HepG2 (cell line): ENCODE data around the gene MYOZ1. TPM values are rescaled to one million over a fixed set of nuclear protein-coding genes. Genes with fewer than 3 reads are reported as not detected.

Experiments
- DNMT3B ChIP-seq: conservative IDR thresholded peaks from 2 replicates; pipeline ENCODE4 v1.6.1; 2016; ENCODE audit warnings: missing biosample characterization, control low read depth
- GTF2F1 ChIP-seq: fragments of 150-350 bp; IDR thresholded peaks from 2 replicates; pipeline ENCODE4 v1.6.1; 2014; ENCODE audit warnings: low read length
- JARID2 ChIP-seq: sonication (generic); formaldehyde crosslinking; IDR thresholded peaks from 2 replicates; pipeline ENCODE4 v1.8.1; 2023; ENCODE audit warnings: missing genetic modification reagents, inconsistent platforms; ENCODE audit not compliant: insufficient replicate concordance
- JUN ChIP-seq: sonication (generic); formaldehyde crosslinking; IDR thresholded peaks from 2 replicates; pipeline ENCODE4 v1.4.0; 2020; ENCODE audit warnings: mild to moderate bottlenecking, missing genetic modification reagents
- KDM6A ChIP-seq: IDR thresholded peaks from 2 replicates; pipeline ENCODE4 v1.6.1; 2016; ENCODE audit warnings: low read depth
- LCORL ChIP-seq, 2 experiments: fragments of 450-650 bp in 1 of 2; sonication (generic) in 1 of 2; formaldehyde crosslinking in 1 of 2; IDR thresholded peaks; 2 replicates each; pipeline versions ENCODE4 v1.5.0 to v1.6.1; 2017 to 2020; ENCODE audit warnings: antibody characterized with exemption in 1 of 2, missing genetic modification reagents in 1 of 2
- NFE2L2 ChIP-seq: fragments of 150-350 bp; IDR thresholded peaks from 2 replicates; pipeline ENCODE4 v1.6.1; 2014; ENCODE audit warnings: low read length
- ZNF713 ChIP-seq: sonication (generic); formaldehyde crosslinking; IDR thresholded peaks from 2 replicates; pipeline ENCODE4 v1.4.0; 2020; ENCODE audit warnings: mild to moderate bottlenecking, missing genetic modification reagents
- ZNF891 ChIP-seq: sonication (generic); formaldehyde crosslinking; IDR thresholded peaks from 2 replicates; pipeline ENCODE4 v1.5.0; 2020; ENCODE audit warnings: mild to moderate bottlenecking, missing genetic modification reagents
- polyA plus RNA-seq, 8 experiments: library from polyadenylated mRNA; depleted of rRNA in 3 of 8; stranded (reverse) in 7 of 8; unstranded in 1 of 8; fragments of >200 nt; fragmentation: Illumina TruSeq in 4 of 8; extraction: Trizol in 4 of 8; gene quantifications; 2 replicates each; pipeline versions ENCODE4 v1.2.1 to v1.2.3, GENCODE V29; 2011 to 2016; ENCODE audit warnings: low read depth in 4 of 8, missing spikeins in 1 of 8, mixed read lengths in 1 of 8; ENCODE audit not compliant: insufficient read depth in 1 of 8
- total RNA-seq, 5 experiments: library from RNA; depleted of rRNA; stranded (reverse); fragments of >200 nt; fragmentation: Illumina TruSeq; extraction: Trizol; gene quantifications; 2 replicates each; pipeline ENCODE4 v1.2.3, GENCODE V29; 2016; ENCODE audit warnings: low read depth in 1 of 5
- TF ChIP-seq, protein P1 (sequence below): sonication (generic); formaldehyde crosslinking; IDR thresholded peaks from 2 replicates; pipeline ENCODE4 v1.4.0; 2020; ENCODE audit warnings: mild to moderate bottlenecking, missing genetic modification reagents
- TF ChIP-seq, protein P2 (sequence below): sonication (generic); formaldehyde crosslinking; IDR thresholded peaks from 2 replicates; pipeline ENCODE4 v1.4.0; 2020; ENCODE audit warnings: missing genetic modification reagents, borderline replicate concordance
- TF ChIP-seq, protein P3 (sequence below): sonication (generic); formaldehyde crosslinking; IDR thresholded peaks from 2 replicates; pipeline ENCODE4 v1.9.0; 2021; ENCODE audit warnings: mild to moderate bottlenecking, missing genetic modification reagents

Gene MYOZ1
- total and polyA plus RNA-seq, 2 of the 13 experiments (the other 11 are each of a cell fraction or from before 2014, with no cell fraction given) = not detected

DNA sequence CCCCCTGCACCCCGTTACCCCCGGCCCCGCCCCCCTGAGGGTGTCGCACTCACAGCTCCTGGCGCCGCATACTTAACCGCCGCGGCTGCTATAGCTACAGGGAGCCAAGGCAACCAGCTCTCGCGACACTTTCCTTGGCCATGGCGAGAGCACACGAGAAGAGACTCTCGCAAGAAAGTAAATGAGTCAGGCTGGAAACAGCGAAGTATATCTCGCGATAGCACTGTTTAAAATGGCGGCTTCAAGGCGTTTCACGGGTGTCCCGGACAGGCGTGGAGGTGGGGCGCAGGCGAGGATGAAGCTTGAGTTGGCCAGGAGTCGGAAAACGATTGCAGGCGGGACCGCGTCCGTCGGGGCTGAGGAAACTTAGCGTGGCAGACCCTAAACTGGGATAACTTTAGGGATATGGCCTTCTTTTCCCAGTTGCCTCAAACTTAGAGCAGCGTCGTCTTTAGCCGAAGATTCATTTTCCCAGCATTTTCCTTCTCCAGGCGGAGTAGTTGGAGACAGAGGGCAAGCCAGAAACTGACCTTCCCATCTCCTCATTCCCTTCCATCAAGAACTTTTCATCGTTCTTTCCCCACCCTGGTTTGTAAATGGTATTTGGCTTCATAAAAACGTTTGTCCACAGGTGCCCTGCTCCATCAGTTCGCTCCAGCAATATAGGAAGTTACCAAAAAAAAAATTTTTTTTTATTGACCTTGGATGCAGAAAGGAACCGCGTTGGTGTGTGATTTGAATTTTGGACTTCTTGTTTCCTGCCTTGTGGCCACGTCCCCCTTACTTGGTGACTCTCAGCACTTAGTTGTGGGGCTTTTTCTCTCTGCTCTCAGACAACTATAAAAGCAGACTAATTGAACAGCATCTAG is 15.2 kb downstream of the MYOZ1 start (continued):
- TF ChIP-seq, protein P1, sequence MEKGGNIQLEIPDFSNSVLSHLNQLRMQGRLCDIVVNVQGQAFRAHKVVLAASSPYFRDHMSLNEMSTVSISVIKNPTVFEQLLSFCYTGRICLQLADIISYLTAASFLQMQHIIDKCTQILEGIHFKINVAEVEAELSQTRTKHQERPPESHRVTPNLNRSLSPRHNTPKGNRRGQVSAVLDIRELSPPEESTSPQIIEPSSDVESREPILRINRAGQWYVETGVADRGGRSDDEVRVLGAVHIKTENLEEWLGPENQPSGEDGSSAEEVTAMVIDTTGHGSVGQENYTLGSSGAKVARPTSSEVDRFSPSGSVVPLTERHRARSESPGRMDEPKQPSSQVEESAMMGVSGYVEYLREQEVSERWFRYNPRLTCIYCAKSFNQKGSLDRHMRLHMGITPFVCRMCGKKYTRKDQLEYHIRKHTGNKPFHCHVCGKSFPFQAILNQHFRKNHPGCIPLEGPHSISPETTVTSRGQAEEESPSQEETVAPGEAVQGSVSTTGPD (CRISPR knock-in tag) = no peak
- 0 out of 2 replicates have a peak, but pooled peaks have one; percentile 57 for TF ChIP-seq JUN (CRISPR knock-in tag)
- TF ChIP-seq, protein P2, sequence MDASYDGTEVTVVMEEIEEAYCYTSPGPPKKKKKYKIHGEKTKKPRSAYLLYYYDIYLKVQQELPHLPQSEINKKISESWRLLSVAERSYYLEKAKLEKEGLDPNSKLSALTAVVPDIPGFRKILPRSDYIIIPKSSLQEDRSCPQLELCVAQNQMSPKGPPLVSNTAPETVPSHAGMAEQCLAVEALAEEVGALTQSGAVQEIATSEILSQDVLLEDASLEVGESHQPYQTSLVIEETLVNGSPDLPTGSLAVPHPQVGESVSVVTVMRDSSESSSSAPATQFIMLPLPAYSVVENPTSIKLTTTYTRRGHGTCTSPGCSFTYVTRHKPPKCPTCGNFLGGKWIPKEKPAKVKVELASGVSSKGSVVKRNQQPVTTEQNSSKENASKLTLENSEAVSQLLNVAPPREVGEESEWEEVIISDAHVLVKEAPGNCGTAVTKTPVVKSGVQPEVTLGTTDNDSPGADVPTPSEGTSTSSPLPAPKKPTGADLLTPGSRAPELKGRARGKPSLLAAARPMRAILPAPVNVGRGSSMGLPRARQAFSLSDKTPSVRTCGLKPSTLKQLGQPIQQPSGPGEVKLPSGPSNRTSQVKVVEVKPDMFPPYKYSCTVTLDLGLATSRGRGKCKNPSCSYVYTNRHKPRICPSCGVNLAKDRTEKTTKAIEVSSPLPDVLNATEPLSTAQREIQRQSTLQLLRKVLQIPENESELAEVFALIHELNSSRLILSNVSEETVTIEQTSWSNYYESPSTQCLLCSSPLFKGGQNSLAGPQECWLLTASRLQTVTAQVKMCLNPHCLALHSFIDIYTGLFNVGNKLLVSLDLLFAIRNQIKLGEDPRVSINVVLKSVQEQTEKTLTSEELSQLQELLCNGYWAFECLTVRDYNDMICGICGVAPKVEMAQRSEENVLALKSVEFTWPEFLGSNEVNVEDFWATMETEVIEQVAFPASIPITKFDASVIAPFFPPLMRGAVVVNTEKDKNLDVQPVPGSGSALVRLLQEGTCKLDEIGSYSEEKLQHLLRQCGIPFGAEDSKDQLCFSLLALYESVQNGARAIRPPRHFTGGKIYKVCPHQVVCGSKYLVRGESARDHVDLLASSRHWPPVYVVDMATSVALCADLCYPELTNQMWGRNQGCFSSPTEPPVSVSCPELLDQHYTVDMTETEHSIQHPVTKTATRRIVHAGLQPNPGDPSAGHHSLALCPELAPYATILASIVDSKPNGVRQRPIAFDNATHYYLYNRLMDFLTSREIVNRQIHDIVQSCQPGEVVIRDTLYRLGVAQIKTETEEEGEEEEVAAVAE (CRISPR knock-in tag) = no peak
- TF ChIP-seq ZNF713 (CRISPR knock-in tag) = 0 out of 2 replicates have a peak, but pooled peaks have one; percentile 28
- TF ChIP-seq DNMT3B (CRISPR knock-in tag) = no peak
- no peak for TF ChIP-seq LCORL (IDR thresholded peaks at IDR 0.05)
- TF ChIP-seq LCORL (CRISPR knock-in tag; IDR thresholded peaks at IDR 0.05) = no peak
- TF ChIP-seq KDM6A (CRISPR knock-in tag) = no peak
- no peak for TF ChIP-seq JARID2 (CRISPR knock-in tag)
- TF ChIP-seq, protein P3, sequence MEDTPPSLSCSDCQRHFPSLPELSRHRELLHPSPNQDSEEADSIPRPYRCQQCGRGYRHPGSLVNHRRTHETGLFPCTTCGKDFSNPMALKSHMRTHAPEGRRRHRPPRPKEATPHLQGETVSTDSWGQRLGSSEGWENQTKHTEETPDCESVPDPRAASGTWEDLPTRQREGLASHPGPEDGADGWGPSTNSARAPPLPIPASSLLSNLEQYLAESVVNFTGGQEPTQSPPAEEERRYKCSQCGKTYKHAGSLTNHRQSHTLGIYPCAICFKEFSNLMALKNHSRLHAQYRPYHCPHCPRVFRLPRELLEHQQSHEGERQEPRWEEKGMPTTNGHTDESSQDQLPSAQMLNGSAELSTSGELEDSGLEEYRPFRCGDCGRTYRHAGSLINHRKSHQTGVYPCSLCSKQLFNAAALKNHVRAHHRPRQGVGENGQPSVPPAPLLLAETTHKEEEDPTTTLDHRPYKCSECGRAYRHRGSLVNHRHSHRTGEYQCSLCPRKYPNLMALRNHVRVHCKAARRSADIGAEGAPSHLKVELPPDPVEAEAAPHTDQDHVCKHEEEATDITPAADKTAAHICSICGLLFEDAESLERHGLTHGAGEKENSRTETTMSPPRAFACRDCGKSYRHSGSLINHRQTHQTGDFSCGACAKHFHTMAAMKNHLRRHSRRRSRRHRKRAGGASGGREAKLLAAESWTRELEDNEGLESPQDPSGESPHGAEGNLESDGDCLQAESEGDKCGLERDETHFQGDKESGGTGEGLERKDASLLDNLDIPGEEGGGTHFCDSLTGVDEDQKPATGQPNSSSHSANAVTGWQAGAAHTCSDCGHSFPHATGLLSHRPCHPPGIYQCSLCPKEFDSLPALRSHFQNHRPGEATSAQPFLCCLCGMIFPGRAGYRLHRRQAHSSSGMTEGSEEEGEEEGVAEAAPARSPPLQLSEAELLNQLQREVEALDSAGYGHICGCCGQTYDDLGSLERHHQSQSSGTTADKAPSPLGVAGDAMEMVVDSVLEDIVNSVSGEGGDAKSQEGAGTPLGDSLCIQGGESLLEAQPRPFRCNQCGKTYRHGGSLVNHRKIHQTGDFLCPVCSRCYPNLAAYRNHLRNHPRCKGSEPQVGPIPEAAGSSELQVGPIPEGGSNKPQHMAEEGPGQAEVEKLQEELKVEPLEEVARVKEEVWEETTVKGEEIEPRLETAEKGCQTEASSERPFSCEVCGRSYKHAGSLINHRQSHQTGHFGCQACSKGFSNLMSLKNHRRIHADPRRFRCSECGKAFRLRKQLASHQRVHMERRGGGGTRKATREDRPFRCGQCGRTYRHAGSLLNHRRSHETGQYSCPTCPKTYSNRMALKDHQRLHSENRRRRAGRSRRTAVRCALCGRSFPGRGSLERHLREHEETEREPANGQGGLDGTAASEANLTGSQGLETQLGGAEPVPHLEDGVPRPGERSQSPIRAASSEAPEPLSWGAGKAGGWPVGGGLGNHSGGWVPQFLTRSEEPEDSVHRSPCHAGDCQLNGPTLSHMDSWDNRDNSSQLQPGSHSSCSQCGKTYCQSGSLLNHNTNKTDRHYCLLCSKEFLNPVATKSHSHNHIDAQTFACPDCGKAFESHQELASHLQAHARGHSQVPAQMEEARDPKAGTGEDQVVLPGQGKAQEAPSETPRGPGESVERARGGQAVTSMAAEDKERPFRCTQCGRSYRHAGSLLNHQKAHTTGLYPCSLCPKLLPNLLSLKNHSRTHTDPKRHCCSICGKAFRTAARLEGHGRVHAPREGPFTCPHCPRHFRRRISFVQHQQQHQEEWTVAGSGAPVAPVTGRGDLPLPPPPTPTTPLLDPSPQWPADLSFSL = no peak
- TF ChIP-seq ZNF891 (CRISPR knock-in tag) = no peak; the same call in 1 of the 2 replicates
- no peak for TF ChIP-seq GTF2F1
- TF ChIP-seq NFE2L2 = no peak
